ENCODE results near the gene GRIN3A.
"Not testable (repeated sequence)": the region's sequence is repeated elsewhere in the genome, so short reads cannot be mapped to it uniquely, and the experiment has no call there.

Gene GRIN3A

GRCh38 chr9:101572316-101572715 lies 166.1 kb downstream of the GRIN3A start:
- no peak for DNase-seq

GRCh38 chr9:101571114-101571513 lies 167.3 kb downstream of the GRIN3A start:
- DNase-seq: no peak

DNA sequence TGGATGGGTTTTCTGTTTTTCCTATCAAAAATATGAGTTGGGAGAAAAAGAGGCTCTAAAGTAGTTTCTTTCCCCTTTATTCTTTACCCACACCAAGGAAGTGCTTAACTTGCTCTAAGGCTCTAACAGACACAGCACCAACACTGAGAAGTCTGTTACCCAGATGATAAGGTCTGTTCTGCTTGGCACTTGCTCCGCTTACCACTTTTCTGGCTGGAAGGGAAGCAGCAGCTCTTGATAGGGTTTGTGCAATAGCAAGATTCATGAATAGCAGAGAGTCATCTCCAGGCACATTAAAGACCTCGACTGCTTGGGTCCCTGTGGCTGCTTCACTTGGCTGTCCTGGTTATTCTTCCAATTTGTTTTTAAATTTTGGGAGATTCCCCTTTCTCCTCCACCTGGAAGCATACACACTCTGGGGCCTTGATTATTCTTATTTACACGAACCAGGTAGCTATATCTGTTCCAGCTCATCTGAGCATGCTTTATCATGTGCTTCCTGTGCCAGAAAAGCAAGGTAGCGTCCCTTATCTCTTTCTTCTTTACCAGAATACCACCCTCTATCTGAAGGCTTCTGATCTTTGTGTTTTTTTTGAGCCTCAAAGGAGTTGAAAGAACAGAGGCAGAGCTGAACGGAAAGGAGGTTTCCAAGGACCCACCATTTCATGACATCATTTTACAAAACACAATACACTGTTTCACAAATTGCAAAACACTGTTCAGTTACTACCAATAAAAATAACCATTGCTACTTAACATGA lies 168.5 kb downstream of the GRIN3A start:
- DNase-seq: no peak

GRCh38 chr9:101567725-101568350 lies 170.6 kb downstream of the GRIN3A start:
- DNase-seq: no peak

DNA sequence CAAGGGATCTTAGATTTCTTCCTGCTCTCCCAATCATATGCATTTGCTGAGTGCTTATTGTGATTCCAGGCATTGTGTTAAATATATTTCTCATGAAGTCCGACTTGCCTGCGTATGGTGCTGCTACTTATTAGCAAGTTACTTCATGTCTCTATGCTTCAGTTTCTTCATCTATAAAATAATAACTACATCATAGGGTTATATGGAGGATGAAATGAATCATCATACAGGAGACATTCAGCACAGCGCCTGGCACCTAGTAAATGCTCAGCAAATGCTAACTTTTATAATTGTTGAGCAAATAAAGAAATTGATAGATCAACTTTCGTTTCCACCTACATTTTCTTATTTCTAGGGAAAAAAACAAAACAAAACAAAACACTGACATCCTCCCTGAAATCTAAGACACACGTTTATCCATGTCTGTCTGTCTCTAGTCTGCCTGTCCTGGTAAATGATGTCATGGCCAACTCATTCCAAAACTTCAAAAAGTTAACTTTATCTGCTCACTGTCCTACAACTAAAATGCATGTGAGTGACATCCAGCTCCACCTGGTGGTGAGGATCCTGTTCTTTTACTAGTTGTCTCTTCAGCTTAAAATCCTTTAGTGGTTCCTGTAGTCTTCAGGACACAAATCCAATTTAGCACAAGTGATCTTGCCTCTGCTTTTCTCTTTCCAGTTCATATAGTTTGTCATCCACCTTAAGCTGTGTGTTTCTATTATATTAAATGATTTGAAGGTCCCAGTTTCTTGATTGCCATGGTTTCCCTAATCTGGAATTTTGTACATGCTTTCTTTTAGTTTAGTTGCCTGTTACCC lies 171.3 kb downstream of the GRIN3A start:
- DNase-seq: no peak

DNA sequence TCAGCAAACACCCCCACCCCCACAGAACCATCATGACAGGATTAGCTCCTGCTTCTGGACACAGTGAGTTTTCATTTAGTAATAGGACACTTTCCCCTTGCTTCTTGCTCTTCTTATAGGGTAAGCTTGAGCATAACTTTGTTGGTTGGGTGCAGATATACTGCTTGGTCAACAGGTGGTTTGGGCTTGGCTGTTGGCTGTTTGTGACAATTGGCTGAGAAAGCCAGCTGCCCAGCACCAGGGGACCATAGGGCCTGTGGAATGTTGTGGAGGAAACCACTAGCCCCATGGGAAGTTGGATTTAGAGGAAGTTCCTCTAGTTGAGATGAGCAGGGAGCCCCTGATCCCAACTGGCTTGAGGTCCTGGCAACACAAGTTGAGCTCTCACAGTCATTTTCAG lies 174.2 kb downstream of the GRIN3A start:
- no peak for DNase-seq

GRCh38 chr9:101562966-101563365 lies 175.5 kb downstream of the GRIN3A start:
- no peak for DNase-seq

- no peak for DNase-seq
Observed at GRCh38 chr9:101561740-101562139, 176.7 kb downstream of the GRIN3A start.

DNA sequence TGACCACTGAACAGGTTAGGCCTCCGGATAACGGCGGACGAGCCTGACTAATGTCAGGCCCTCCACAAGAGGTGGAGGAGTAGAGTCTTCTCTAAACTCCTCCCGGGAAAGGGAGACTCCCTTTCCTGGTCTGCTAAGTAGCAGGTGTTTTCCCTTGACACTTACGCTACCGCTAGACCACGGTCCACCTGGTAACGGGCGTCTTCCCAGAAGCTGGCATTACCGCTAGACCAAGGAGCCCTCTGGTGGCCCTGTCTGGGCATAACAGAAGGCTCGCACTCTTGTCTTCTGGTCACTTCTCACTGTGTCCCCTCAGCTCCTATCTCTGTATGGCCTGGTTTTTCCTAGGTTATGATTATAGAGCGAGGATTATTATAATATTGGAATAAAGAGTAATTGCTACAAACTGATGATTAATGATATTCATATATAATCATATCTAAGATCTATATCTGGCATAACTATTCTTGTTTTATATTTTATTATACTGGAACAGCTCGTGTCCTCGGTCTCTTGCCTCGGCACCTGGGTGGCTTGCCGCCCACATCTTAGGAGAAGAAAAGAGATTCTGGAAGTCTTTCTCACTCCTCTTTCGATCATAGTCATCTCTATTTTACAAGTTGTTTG lies 188.9 kb downstream of the GRIN3A start:
- not testable (repeated sequence) for DNase-seq

DNA sequence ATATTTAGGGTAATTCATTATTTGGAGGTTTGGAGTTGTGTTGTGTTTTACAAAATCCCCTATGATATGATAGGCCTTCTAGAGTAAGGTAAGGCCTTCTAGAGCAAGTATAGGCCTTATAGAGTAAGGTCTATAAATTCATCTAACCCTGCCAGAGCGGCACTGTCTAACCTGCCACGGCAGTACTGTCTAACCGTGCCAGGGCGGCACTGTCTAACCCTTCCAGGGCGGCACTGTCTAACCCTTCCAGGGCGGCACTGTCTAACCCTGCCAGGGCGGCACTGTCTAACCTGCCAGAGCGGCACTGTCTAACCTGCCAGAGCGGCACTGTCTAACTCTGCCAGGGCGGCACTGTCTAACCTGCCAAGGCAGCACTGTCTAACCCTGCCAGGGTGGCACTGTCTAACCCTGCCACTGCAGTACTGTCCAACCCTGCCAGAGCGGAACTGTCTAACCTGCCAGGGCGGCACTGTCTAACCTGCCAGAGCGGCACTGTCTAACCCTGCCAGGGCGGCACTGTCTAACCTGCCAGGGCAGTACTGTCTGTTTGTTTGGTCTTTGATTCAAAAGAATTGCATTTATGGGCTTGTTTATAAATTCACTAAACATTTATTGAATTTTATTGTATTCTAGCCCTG lies 195.2 kb downstream of the GRIN3A start:
- DNase-seq: no peak

GRCh38 chr9:101540069-101540468 lies 198.4 kb downstream of the GRIN3A start:
- no peak for DNase-seq

DNA sequence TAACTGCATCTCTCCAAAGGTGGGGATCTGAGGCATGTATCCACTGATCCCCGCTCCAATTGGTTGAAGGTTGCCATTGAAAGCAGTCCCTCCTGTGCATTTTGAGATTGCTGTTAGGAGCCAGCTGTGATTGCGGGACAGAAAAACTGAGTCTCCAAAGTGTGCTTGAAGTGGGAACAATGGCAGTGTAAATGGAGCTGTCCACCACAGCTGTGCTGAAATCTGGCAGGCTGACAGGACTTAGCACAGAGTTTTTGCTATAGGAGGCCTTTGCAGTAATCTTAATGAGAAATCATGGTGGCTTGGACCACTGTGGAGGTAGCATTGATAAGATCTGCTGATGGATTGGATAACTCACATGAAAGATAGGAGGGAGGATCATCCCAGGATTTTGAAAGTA lies 201.5 kb downstream of the GRIN3A start:
- peak; percentile 30 for DNase-seq

- no peak for DNase-seq
Observed at GRCh38 chr9:101536351-101536750, 202.1 kb downstream of the GRIN3A start.

DNA sequence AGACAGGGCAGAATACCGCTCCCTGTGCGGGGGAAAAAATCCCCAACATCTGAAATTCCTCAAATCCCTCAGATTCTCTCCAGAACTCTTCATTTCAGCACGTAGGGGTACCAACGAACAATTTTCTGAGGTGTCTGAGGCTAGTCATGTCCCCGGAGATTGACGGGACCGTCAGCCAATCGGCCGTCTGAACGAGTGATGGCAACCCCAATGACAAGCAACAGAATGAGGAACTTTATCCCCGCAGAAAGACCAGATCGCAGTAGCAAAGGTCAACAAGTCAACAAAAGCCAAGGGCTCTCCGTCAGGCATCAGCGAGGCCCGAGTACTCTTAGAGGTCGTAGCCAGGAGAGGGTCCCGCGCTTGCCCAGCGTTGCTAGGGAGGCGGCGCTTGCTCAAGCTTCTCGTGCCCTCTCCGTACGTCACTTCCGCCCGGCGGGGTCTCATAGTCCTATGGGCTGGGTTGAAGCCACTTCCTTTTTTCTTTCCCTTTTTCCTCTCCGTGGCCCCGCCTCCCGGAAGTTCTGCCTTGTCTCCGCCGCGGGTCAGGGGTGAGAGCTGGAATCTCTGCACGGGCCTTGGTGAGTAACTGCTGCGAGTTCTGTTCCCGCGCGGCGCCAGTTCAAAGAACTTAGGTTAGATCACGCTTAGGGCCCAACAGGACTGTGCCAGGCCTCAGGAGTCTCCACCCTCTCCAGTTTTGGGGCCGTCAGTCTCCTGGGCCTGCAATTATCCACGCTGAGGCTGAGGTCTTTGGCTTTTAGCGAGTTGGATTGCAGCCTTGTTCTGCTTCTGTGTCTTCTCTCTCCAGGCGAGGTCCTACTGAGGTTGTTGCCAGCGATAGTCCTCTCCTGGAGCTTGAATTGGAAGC lies 204.9 kb downstream of the GRIN3A start, which contains the start of gene RNF20:
TSS of gene RNF20 (plus strand) at position 520 of the 871 bp plus-strand sequence. CDS start 1,571 bp downstream, outside the sequence.
- peak; percentile 99 for DNase-seq

DNA sequence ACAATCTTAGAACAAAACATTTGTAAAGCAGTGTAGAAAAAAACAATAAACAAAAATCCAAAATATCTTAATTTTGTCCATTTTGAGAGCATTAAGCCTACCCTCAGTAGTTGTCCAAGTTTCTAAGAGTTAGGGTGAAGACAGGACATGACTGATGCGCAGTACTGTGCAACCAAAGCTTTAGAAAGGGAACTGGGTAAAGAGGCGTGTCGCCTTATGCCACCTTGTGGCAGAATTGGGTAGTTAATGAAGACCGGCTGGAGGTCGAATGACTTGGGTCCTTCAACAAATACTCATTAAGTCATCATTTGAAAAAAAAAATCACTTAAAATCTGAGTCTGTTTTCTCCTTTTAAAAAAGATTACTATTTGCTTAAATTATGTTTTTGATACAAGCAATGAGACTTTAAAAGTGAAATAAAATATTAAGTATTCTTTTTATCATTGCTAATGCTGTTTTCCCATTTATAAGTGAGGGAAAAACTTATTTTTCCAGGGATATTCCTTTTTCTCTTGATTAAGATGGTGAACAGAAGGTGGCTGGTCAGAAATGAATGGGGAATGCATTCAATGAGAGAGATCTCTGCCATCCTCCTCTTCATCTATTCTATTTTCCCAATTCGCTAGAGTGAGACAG lies 208.3 kb downstream of the GRIN3A start:
- DNase-seq: peak; percentile 53

- no peak for DNase-seq
Observed at GRCh38 chr9:101528015-101528414, 210.4 kb downstream of the GRIN3A start.

DNA sequence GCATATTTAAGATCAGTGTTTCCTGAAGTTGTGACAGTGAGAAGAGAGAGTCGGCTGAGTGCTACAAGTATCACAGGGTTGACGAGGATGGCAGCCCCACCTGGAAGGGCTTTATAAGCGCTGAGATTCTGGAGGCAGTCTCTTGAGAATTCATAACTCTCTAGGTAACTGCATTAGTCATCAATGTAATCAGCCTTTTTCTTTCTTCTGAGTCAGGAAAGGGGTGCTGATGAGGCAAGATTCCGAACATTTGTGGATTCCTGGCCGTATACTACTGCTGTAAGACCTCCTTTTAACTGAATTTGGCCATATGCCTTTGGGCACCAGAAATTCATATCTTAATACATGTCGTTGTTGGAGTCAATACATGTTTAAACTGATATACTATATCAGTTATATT lies 211.4 kb downstream of the GRIN3A start:
- no peak for DNase-seq

GRCh38 chr9:101524371-101524770 lies 214.1 kb downstream of the GRIN3A start:
- DNase-seq: no peak
